D721Med (cell line): ENCODE results near the gene ATRNL1.

Experiments used
- DNase-seq: peaks from one replicate; pipeline ENCODE4 v3.0.0; 2011; ENCODE audit warnings: low spot score; ENCODE audit not compliant: insufficient read length
- FAIRE-seq: peaks from 2 replicates; lab custom pipeline; 2011; peaks lifted over from hg19 to GRCh38; lab: Jason Lieb, UNC
- TF ChIP-seq, protein P1 (sequence below): IDR thresholded peaks from 2 replicates; pipeline ENCODE4 v1.5.1; 2012; ENCODE audit warnings: mild to moderate bottlenecking, control low read depth; ENCODE audit not compliant: insufficient read depth; ENCODE audit errors: missing control alignments

Gene ATRNL1

GRCh38 chr10:115939101-115939854 lies 846.1 kb downstream of the ATRNL1 start:
- TF ChIP-seq, protein P1, sequence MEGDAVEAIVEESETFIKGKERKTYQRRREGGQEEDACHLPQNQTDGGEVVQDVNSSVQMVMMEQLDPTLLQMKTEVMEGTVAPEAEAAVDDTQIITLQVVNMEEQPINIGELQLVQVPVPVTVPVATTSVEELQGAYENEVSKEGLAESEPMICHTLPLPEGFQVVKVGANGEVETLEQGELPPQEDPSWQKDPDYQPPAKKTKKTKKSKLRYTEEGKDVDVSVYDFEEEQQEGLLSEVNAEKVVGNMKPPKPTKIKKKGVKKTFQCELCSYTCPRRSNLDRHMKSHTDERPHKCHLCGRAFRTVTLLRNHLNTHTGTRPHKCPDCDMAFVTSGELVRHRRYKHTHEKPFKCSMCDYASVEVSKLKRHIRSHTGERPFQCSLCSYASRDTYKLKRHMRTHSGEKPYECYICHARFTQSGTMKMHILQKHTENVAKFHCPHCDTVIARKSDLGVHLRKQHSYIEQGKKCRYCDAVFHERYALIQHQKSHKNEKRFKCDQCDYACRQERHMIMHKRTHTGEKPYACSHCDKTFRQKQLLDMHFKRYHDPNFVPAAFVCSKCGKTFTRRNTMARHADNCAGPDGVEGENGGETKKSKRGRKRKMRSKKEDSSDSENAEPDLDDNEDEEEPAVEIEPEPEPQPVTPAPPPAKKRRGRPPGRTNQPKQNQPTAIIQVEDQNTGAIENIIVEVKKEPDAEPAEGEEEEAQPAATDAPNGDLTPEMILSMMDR = no peak
- DNase-seq = no peak
- no peak for FAIRE-seq

- no peak for FAIRE-seq
- TF ChIP-seq, protein P1 = no peak
- no peak for DNase-seq
Observed at GRCh38 chr10:115941361-115941771, 848.2 kb downstream of the ATRNL1 start.

DNA sequence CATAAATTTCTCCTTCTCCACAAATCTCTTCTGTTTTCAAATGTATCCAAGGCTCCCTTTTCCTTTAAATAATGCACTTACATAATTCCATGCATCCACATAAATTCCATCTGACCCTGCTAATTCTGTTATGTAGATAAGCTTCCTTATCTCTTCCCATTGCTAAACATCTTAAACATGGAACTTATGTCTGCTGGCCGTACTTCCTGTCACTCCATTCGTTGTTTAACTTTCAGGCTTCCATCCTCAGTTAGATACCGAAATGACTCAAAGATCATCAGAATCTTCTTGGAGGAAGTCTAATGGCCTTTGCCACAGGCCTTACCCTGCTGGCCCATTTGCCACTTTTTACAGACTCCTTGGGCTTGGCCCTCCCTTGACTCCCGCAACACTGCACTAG lies 848.9 kb downstream of the ATRNL1 start:
- no peak for DNase-seq
- FAIRE-seq = no peak

GRCh38 chr10:115944538-115944937 lies 851.4 kb downstream of the ATRNL1 start:
- FAIRE-seq (no peak), DNase-seq (no peak)
- TF ChIP-seq, protein P1 = no peak

More for the DNA sequence above, 848.9 kb downstream of the ATRNL1 start:
- TF ChIP-seq, protein P1 = no peak

GRCh38 chr10:115945701-115946445 lies 852.7 kb downstream of the ATRNL1 start:
- DNase-seq (no peak), FAIRE-seq (no peak)
- TF ChIP-seq, protein P1 = no peak

DNA sequence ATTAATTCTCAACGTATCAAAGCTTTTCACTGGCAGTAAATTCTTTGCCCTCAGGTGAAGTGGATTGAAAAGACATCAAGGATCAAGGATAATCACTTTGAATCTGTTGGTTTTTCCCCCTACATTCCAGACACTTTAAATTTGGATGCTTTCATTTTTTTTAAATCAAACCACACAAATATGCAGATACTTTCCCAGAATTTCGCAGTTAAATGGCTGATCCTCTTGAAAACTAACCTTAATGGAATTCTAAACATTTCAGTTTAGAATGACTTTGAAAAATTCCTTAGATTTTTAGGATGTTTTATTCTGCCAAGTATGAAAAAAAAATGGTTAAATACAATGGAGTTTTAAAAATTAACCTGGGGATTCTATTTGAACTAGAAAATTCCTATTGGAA lies 853.9 kb downstream of the ATRNL1 start:
- TF ChIP-seq, protein P1 = no peak
- FAIRE-seq = no peak
- no peak for DNase-seq
